ENCODE data around the gene DAPK1.

The DAPK1 gene

GRCh38 chr9:87698069-87698809, 200.6 kb downstream of the DAPK1 start:
- TF ChIP-seq CTCF (IDR thresholded peaks at IDR 0.05; ENCODE audit: insufficient read depth, low read depth, low read length, missing control alignments): no peak
- DNase-seq (ENCODE audit: low read depth): no peak
- H3K4me3 ChIP-seq (ENCODE audit: low read length): no peak overlapping the region

GRCh38 chr9:87699835-87700234, 202.2 kb downstream of the DAPK1 start:
- H3K4me3 ChIP-seq (ENCODE audit: low read length): no peak overlapping the region
- TF ChIP-seq CTCF (IDR thresholded peaks at IDR 0.05; ENCODE audit: insufficient read depth, low read depth, low read length, missing control alignments): no peak
- peak; percentile 70 for DNase-seq (ENCODE audit: low read depth)

GRCh38 chr9:87701491-87701890, 203.8 kb downstream of the DAPK1 start:
- DNase-seq (ENCODE audit: low read depth): no peak
- no peak overlapping the region for H3K4me3 ChIP-seq (ENCODE audit: low read length)
- no peak for TF ChIP-seq CTCF (IDR thresholded peaks at IDR 0.05; ENCODE audit: insufficient read depth, low read depth, low read length, missing control alignments)

GRCh38 chr9:87701931-87702421, 204.3 kb downstream of the DAPK1 start:
- no peak for TF ChIP-seq CTCF (IDR thresholded peaks at IDR 0.05; ENCODE audit: insufficient read depth, low read depth, low read length, missing control alignments)
- DNase-seq (ENCODE audit: low read depth): no peak
- H3K4me3 ChIP-seq (ENCODE audit: low read length): no peak overlapping the region

GRCh38 chr9:87702921-87703320, 205.3 kb downstream of the DAPK1 start:
- DNase-seq (ENCODE audit: low read depth): no peak
- H3K4me3 ChIP-seq (ENCODE audit: low read length): no peak overlapping the region
- TF ChIP-seq CTCF (IDR thresholded peaks at IDR 0.05; ENCODE audit: insufficient read depth, low read depth, low read length, missing control alignments): no peak

- peak; percentile 28 for DNase-seq (ENCODE audit: low read depth)
- no peak overlapping the region for H3K4me3 ChIP-seq (ENCODE audit: low read length)
- no peak for TF ChIP-seq CTCF (IDR thresholded peaks at IDR 0.05; ENCODE audit: insufficient read depth, low read depth, low read length, missing control alignments)
Observed at GRCh38 chr9:87703636-87704276, 206.1 kb downstream of the DAPK1 start.

Measured in epithelial cell of esophagus (primary cell).